Hepatocyte (in vitro differentiated cells): ENCODE measurements around the gene NUBPL. TPM values are rescaled to one million over a fixed set of nuclear protein-coding genes. Genes with fewer than 3 reads are reported as not detected.
"Not testable (repeated sequence)": the region's sequence is repeated elsewhere in the genome, so short reads cannot be mapped to it uniquely, and the experiment has no call there.

ENCODE experiments used
- DNase-seq: peaks from one replicate; pipeline ENCODE4 v3.0.0-alpha.2; 2016; ENCODE audit warnings: low spot score
- H2AFZ ChIP-seq: fragments of 200-600 bp; sonication (generic); 2 replicates; pipeline ENCODE4 v1.6.0; 2016; ENCODE audit warnings: antibody characterized with exemption, mild to moderate bottlenecking
- H3K27ac ChIP-seq: fragments of 200-600 bp; sonication (generic); 2 replicates; pipeline ENCODE4 v1.5.1; 2016; ENCODE audit warnings: mild to moderate bottlenecking
- H3K27me3 ChIP-seq: fragments of 200-600 bp; sonication (generic); 2 replicates; pipeline ENCODE4 v1.6.1; 2016
- H3K36me3 ChIP-seq: fragments of 200-600 bp; sonication (generic); replicated peaks from 2 replicates; pipeline ENCODE4 v1.5.1; 2016; ENCODE audit warnings: low read depth; ENCODE audit not compliant: insufficient read depth
- H3K4me1 ChIP-seq: fragments of 200-600 bp; sonication (generic); 2 replicates; pipeline ENCODE4 v1.5.1; 2016; ENCODE audit warnings: mild to moderate bottlenecking, moderate library complexity; ENCODE audit not compliant: insufficient read depth
- H3K4me2 ChIP-seq: fragments of 200-600 bp; sonication (generic); 2 replicates; pipeline ENCODE4 v1.6.0; 2016
- H3K4me3 ChIP-seq: fragments of 200-600 bp; sonication (generic); 2 replicates; pipeline ENCODE4 v1.5.1; 2016; ENCODE audit warnings: mild to moderate bottlenecking
- H3K79me2 ChIP-seq: fragments of 200-600 bp; sonication (generic); 2 replicates; pipeline ENCODE4 v1.6.0; 2017; ENCODE audit warnings: mild to moderate bottlenecking
- H3K9me2 ChIP-seq: fragments of 200-600 bp; sonication (generic); replicated peaks from 2 replicates; pipeline ENCODE4 v1.6.0; 2017; ENCODE audit warnings: mild to moderate bottlenecking; ENCODE audit not compliant: insufficient read depth
- H3K9me3 ChIP-seq: fragments of 200-600 bp; sonication (generic); 2 replicates; pipeline ENCODE4 v1.5.1; 2016; ENCODE audit warnings: low read depth, mild to moderate bottlenecking
- H4K20me1 ChIP-seq: fragments of 200-600 bp; sonication (generic); 2 replicates; pipeline ENCODE4 v1.6.0; 2016; ENCODE audit warnings: mild to moderate bottlenecking; ENCODE audit not compliant: insufficient read depth, poor library complexity, severe bottlenecking
- CTCF ChIP-seq: fragments of 200-600 bp; sonication (generic); IDR thresholded peaks from 2 replicates; pipeline ENCODE4 v1.5.1; 2016; ENCODE audit warnings: antibody characterized with exemption, mild to moderate bottlenecking; ENCODE audit not compliant: poor library complexity
- EZH2 ChIP-seq: fragments of 200-600 bp; sonication (generic); IDR thresholded peaks from 2 replicates; pipeline ENCODE4 v1.6.1; 2016; ENCODE audit warnings: antibody characterized with exemption, mild to moderate bottlenecking, borderline replicate concordance
- EZH2phosphoT487 ChIP-seq: fragments of 200-600 bp; sonication (generic); IDR thresholded peaks from one replicate; pipeline ENCODE4 v1.6.1; 2018; ENCODE audit warnings: antibody characterized with exemption, mild to moderate bottlenecking, low read depth, moderate library complexity; ENCODE audit not compliant: unreplicated experiment, severe bottlenecking
- WGBS: methylation state at CpG from one replicate; pipeline ENCODE4 v1.1.6; 2016; ENCODE audit warnings: low lambda C conversion rate; ENCODE audit errors: missing lambda C conversion rate; 5-methylcytosine and 5-hydroxymethylcytosine counted together
- polyA plus RNA-seq: library from polyadenylated mRNA; unstranded; fragments of >200 nt; fragmentation: Nextera tagmentation; extraction: Ambion mirVana; gene quantifications from 2 replicates; pipeline ENCODE4 v1.2.1, GENCODE V29; 2016
- total RNA-seq: library from RNA; depleted of rRNA; stranded (reverse); fragments of >200 nt; gene quantifications from 2 replicates; pipeline ENCODE4 v1.2.3, GENCODE V29; 2014

The NUBPL gene
- total and polyA plus RNA-seq, 2 experiments from 2014 or later = 7.4 to 14.8 TPM

GRCh38 chr14:31745741-31746140, 184.5 kb downstream of the NUBPL start:
- H2AFZ ChIP-seq = no peak overlapping the region
- no peak for TF ChIP-seq EZH2phosphoT487
- TF ChIP-seq CTCF = no peak
- no peak for TF ChIP-seq EZH2
- no peaks in the 10 kb centered on the region for H3K36me3 ChIP-seq
- H3K27ac ChIP-seq = no peak overlapping the region
- H3K4me2 ChIP-seq = no peak overlapping the region
- no peaks in the 10 kb centered on the region for H3K79me2 ChIP-seq
- no peak overlapping the region for H3K4me3 ChIP-seq
- WGBS = 91% methylated on average over 6 of the region's 6 CpGs
- H3K9me2 ChIP-seq = no peaks in the 10 kb centered on the region
- no peaks in the 10 kb centered on the region for H3K9me3 ChIP-seq
- no peaks in the 10 kb centered on the region for H3K27me3 ChIP-seq
- H3K4me1 ChIP-seq = no peaks in the 10 kb centered on the region
- no peak for DNase-seq
- no peaks in the 10 kb centered on the region for H4K20me1 ChIP-seq

GRCh38 chr14:31746326-31746725, 185.1 kb downstream of the NUBPL start:
- Histone ChIP-seq H2AFZ (no peak overlapping the region), H3K4me3 (no peak overlapping the region), H3K9me3 (no peaks in the 10 kb centered on the region), H3K4me1 (no peaks in the 10 kb centered on the region), H3K9me2 (no peaks in the 10 kb centered on the region), H3K4me2 (no peak overlapping the region), H4K20me1 (no peaks in the 10 kb centered on the region), H3K36me3 (no peaks in the 10 kb centered on the region), H3K27me3 (no peaks in the 10 kb centered on the region), H3K27ac (no peak overlapping the region), H3K79me2 (no peaks in the 10 kb centered on the region)
- no peak for TF ChIP-seq CTCF
- no peak for TF ChIP-seq EZH2phosphoT487
- no peak for TF ChIP-seq EZH2
- 97% methylated on average over 2 of the region's 2 CpGs for WGBS
- DNase-seq = no peak

- Histone ChIP-seq H3K9me3 (no peaks in the 10 kb centered on the region), H3K4me2 (no peak overlapping the region), H4K20me1 (no peaks in the 10 kb centered on the region), H3K4me3 (no peak overlapping the region), H2AFZ (no peak overlapping the region), H3K36me3 (no peaks in the 10 kb centered on the region), H3K79me2 (no peaks in the 10 kb centered on the region), H3K27ac (no peak overlapping the region), H3K9me2 (no peaks in the 10 kb centered on the region), H3K4me1 (no peaks in the 10 kb centered on the region), H3K27me3 (no peaks in the 10 kb centered on the region)
- WGBS = 97% methylated on average over 3 of the region's 3 CpGs
- TF ChIP-seq EZH2phosphoT487 (no peak), CTCF (no peak), EZH2 (no peak)
- no peak for DNase-seq
Observed at GRCh38 chr14:31749275-31749674, 188.1 kb downstream of the NUBPL start.

GRCh38 chr14:31751047-31751446, 189.8 kb downstream of the NUBPL start:
- not testable (repeated sequence) for H3K4me2 ChIP-seq, H3K79me2 ChIP-seq, H2AFZ ChIP-seq, H3K27me3 ChIP-seq, H3K36me3 ChIP-seq, H4K20me1 ChIP-seq, H3K27ac ChIP-seq, H3K4me3 ChIP-seq, H3K9me2 ChIP-seq, DNase-seq, H3K9me3 ChIP-seq, H3K4me1 ChIP-seq
- 88% methylated on average over 1 of the region's 1 CpG for WGBS
